GM12878 (cell line): ENCODE results near the gene SLC6A1. TPM values are rescaled to one million over a fixed set of nuclear protein-coding genes. Genes with fewer than 3 reads are reported as not detected.

Source experiments
- ATAC-seq: fragments of 200-7000 bp; cut with Tn5 transposase; 3 replicates; pipeline ENCODE4 v1.9.1; 2020; ENCODE audit warnings: mild to moderate bottlenecking, moderate library complexity
- BruUV-seq: library from RNA; stranded (reverse); fragments of 400-500 nt; replicated peaks from 2 replicates; lab custom pipeline; 2021; lab: Mats Ljungman, UMichigan
- CTCF ChIA-PET: fragments of 300-600 bp; sonication (Branson Sonifier 250); formaldehyde crosslinking; extraction: SDS; loops from one replicate; lab custom pipeline; 2021; ENCODE audit warnings: inconsistent platforms; lab: Yijun Ruan, JAX
- POLR2A ChIA-PET: fragments of 350-600 bp; formaldehyde crosslinking; extraction: SDS; loops from one replicate; lab custom pipeline; 2021; ENCODE audit warnings: inconsistent platforms; lab: Charles Lee
- RAD21 ChIA-PET: fragments of 300-600 bp; sonication (Branson Sonifier 250); formaldehyde crosslinking; loops from one replicate; lab custom pipeline; 2023; ENCODE audit warnings: antibody characterized with exemption; ENCODE audit not compliant: unreplicated experiment; lab: Charles Lee
- SMC1A ChIA-PET: fragments of 300-600 bp; sonication (Branson Sonifier 250); formaldehyde crosslinking; loops from one replicate; lab custom pipeline; 2023; ENCODE audit not compliant: unreplicated experiment, uncharacterized antibody; lab: Charles Lee
- DNase-seq: peaks from one replicate; pipeline ENCODE4 v3.0.0-alpha.2; 2011; ENCODE audit warnings: low read depth, low spot score
- FAIRE-seq: peaks from 3 replicates; lab custom pipeline; 2011; peaks lifted over from hg19 to GRCh38; lab: Jason Lieb, UNC
- H2AFZ ChIP-seq: 2 replicates; pipeline ENCODE4 v1.6.0; 2011; ENCODE audit warnings: low read depth, low read length, control low read depth; ENCODE audit not compliant: control insufficient read depth
- H3K27ac ChIP-seq: 2 replicates; pipeline ENCODE4 v1.5.1; 2011; ENCODE audit warnings: control low read depth; ENCODE audit not compliant: control insufficient read depth, insufficient read depth
- H3K27me3 ChIP-seq, 2 experiments: replicated peaks in 1 of 2; 2 replicates each; pipeline versions ENCODE4 v1.6.0 to v1.6.1; 2011; ENCODE audit warnings: low read length in 1 of 2; ENCODE audit not compliant: control insufficient read depth in 2 of 2, insufficient read depth in 2 of 2
- H3K36me3 ChIP-seq, 2 experiments: 2 replicates each; pipeline ENCODE4 v1.5.1; 2011; ENCODE audit warnings: low read length in 1 of 2; ENCODE audit not compliant: control insufficient read depth in 2 of 2, insufficient read depth in 2 of 2
- H3K4me1 ChIP-seq: 2 replicates; pipeline ENCODE4 v1.6.1; 2011; ENCODE audit warnings: mild to moderate bottlenecking, low read length, moderate library complexity, mixed read lengths; ENCODE audit not compliant: control insufficient read depth, insufficient read depth
- H3K4me2 ChIP-seq: 2 replicates; pipeline ENCODE4 v1.6.0; 2011; ENCODE audit warnings: control low read depth; ENCODE audit not compliant: control insufficient read depth, insufficient read depth
- H3K4me3 ChIP-seq: fragments of 200-600 bp; sonication (generic); 2 replicates; pipeline ENCODE4 v1.5.1; 2016
- H3K79me2 ChIP-seq: 2 replicates; pipeline ENCODE4 v1.6.0; 2011; ENCODE audit warnings: low read length; ENCODE audit not compliant: control insufficient read depth, insufficient read depth
- H3K9ac ChIP-seq: 2 replicates; pipeline ENCODE4 v1.8.0; 2011; ENCODE audit warnings: low read length, control low read depth, mixed read lengths; ENCODE audit not compliant: control insufficient read depth, insufficient read depth
- H3K9me3 ChIP-seq: replicated peaks from 3 replicates; pipeline ENCODE4 v1.5.1; 2011; ENCODE audit warnings: mild to moderate bottlenecking, low read length; ENCODE audit not compliant: control insufficient read depth, insufficient read depth
- H4K20me1 ChIP-seq: 2 replicates; pipeline ENCODE4 v1.6.0; 2011; ENCODE audit not compliant: control insufficient read depth, insufficient read depth
- CTCF ChIP-seq, 3 experiments: IDR thresholded peaks in 2 of 3; conservative IDR thresholded peaks in 1 of 3; 2 replicates each; pipeline ENCODE4 v1.5.1; 2011; ENCODE audit warnings: low read depth in 3 of 3, low read length in 3 of 3, mild to moderate bottlenecking in 3 of 3, control low read depth in 2 of 3, moderate library complexity in 2 of 3, inconsistent platforms in 1 of 3, mixed read lengths in 1 of 3; ENCODE audit not compliant: control insufficient read depth in 2 of 3, insufficient read depth in 1 of 3; ENCODE audit errors: extremely low read depth in 1 of 3
- ELK1 ChIP-seq: IDR thresholded peaks from 2 replicates; pipeline ENCODE4 v1.6.1; 2012; ENCODE audit warnings: low read depth, low read length, improper control_type of control experiment
- LARP7 ChIP-seq: fragments of 450-650 bp; IDR thresholded peaks from 2 replicates; pipeline ENCODE4 v1.6.1; 2017; ENCODE audit warnings: mild to moderate bottlenecking
- RAD21 ChIP-seq: IDR thresholded peaks from 2 replicates; pipeline ENCODE4 v1.6.1; 2011; ENCODE audit warnings: mild to moderate bottlenecking, low read depth, low read length, moderate library complexity; ENCODE audit not compliant: insufficient read depth
- RUNX3 ChIP-seq: IDR thresholded peaks from 2 replicates; pipeline ENCODE4 v1.6.1; 2012; ENCODE audit warnings: low read length, inconsistent platforms
- SMC3 ChIP-seq: IDR thresholded peaks from 2 replicates; pipeline ENCODE4 v1.6.1; 2011; ENCODE audit warnings: low read length, improper control_type of control experiment, borderline replicate concordance
- SUPT20H ChIP-seq: IDR thresholded peaks from 2 replicates; pipeline ENCODE4 v1.6.1; 2011; ENCODE audit warnings: low read depth, mild to moderate bottlenecking, low read length, moderate library complexity, borderline replicate concordance; ENCODE audit not compliant: control insufficient read depth
- WGBS: methylation state at CpG from one replicate; pipeline ENCODE4 v1.1.6; 2016; ENCODE audit warnings: low lambda C conversion rate; ENCODE audit not compliant: insufficient replicate concordance, insufficient coverage; ENCODE audit errors: missing lambda C conversion rate; 5-methylcytosine and 5-hydroxymethylcytosine counted together
- in situ Hi-C: fragments of 300-500 bp; cut with MboI; formaldehyde crosslinking; loops from 9 replicates; pipeline ENCODE4 v1.14.3; 2018; ENCODE audit warnings: mixed read lengths
- intact Hi-C: fragments of 100-400 bp; cut with micrococcal nuclease; formaldehyde crosslinking; loops from one replicate; pipeline ENCODE4 v1.14.2; 2022; ENCODE audit not compliant: unreplicated experiment
- polyA plus RNA-seq, 11 experiments: library from polyadenylated mRNA; depleted of rRNA in 4 of 11; unstranded in 6 of 11; stranded (reverse) in 5 of 11; fragments of >200 nt; fragmentation: Nextera tagmentation in 4 of 11; fragmentation: Illumina TruSeq in 1 of 11; extraction: Ambion mirVana in 4 of 11; extraction: Trizol in 1 of 11; gene quantifications; 1 replicate in 1 of 11; 2 replicates in 10 of 11; pipeline versions ENCODE4 v1.2.1 to v1.2.3, GENCODE V29; 2011 to 2016; ENCODE audit warnings: inconsistent platforms in 2 of 11, missing spikeins in 2 of 11, low read depth in 1 of 11
- total RNA-seq, 4 experiments: library from RNA; depleted of rRNA in 3 of 4; stranded (reverse); fragments of >200 nt in 3 of 4; fragmentation: Illumina TruSeq in 1 of 4; extraction: Trizol in 1 of 4; gene quantifications; 2 replicates each; pipeline versions ENCODE4 v1.2.1 to v1.2.3, GENCODE V29; 2013 to 2021

SLC6A1 gene
- total and polyA plus RNA-seq, 10 of the 15 experiments (the other 5 are each of a cell fraction or from before 2014, with no cell fraction given): not detected

GRCh38 chr3:10945683-10946287, 46.8 kb upstream of the SLC6A1 start:
- H3K36me3 ChIP-seq: no peaks in the 10 kb centered on the region
- no peaks in the 10 kb centered on the region for H4K20me1 ChIP-seq
- TF ChIP-seq RUNX3 (0 out of 2 replicates have a peak, but pooled peaks have one; percentile 12), CTCF (IDR thresholded peaks at IDR 0.05 in 2 of 3, conservative IDR thresholded peaks at IDR 0.05 in 1 of 3; ENCODE audit: control insufficient read depth in 2 of 3, extremely low read depth in 1 of 3, insufficient read depth in 1 of 3, low read depth in 3 of 3, low read length in 3 of 3) (peak; percentile 64 to 86 (median 70)), RAD21 (peak; percentile 48), SMC3 (peak; percentile 50; the same call in 1 of the 2 replicates), SUPT20H (no peak), LARP7 (0 out of 2 replicates have a peak, but pooled peaks have one; percentile 30), ELK1 (no peak)
- ATAC-seq: peak; percentile 98
- ChIA-PET SMC1A (interaction anchor here (1.3 kb wide), 1 partner anchor 705 kb away, joined by 4 read pairs; no protein-coding TSS in a partner anchor), POLR2A (no interaction called here), CTCF (interaction anchor here (0.8 to 3.2 kb wide), 11 partner anchors 8 to 705 kb away, joined by 3 to 14 read pairs (median 3); no protein-coding TSS in a partner anchor), RAD21 (no interaction called here)
- H3K9me3 ChIP-seq: no peaks in the 10 kb centered on the region; the same call in 2 of the 3 replicates
- in situ Hi-C loops (loop anchor here (10.0 kb wide), 1 partner anchor 709 kb away; no protein-coding TSS in a partner anchor), intact Hi-C loops (loop anchor here (1.0 to 2.0 kb wide), 2 partner anchors 114 to 707 kb away; no protein-coding TSS in a partner anchor)
- no peak for DNase-seq
- no peak overlapping the region for H3K4me3 ChIP-seq
- H3K27me3 ChIP-seq: no peaks in the 10 kb centered on the region
- no peaks in the 10 kb centered on the region for H3K79me2 ChIP-seq
- BruUV-seq: no TSS peak
- no peaks in the 10 kb centered on the region for H3K4me1 ChIP-seq
- H3K4me2 ChIP-seq: no peak overlapping the region
- 57% methylated on average over 8 of the region's 8 CpGs for WGBS
- H2AFZ ChIP-seq: no peak overlapping the region
- no peak for FAIRE-seq
- no peak overlapping the region for H3K27ac ChIP-seq
- no peak overlapping the region for H3K9ac ChIP-seq
